CD14-positive monocyte (primary cell): ENCODE data around the gene CEP128. TPM values are rescaled to one million over a fixed set of nuclear protein-coding genes. Genes with fewer than 3 reads are reported as not detected.

Experiments
- DNase-seq, 3 donors: peaks; one replicate each; pipeline ENCODE4 v3.0.0-alpha.2; 2011 to 2022
- H2AFZ ChIP-seq: 2 replicates; pipeline ENCODE4 v1.6.0; 2012; ENCODE audit warnings: mild to moderate bottlenecking, low read depth, low read length, inconsistent platforms; ENCODE audit not compliant: insufficient read depth, poor library complexity, severe bottlenecking
- H3K27ac ChIP-seq, 2 donors: 1 replicate in 1 of 2; 2 replicates in 1 of 2; pipeline ENCODE4 v1.5.1; 2012 to 2013; ENCODE audit warnings: low read length in 2 of 2, control low read depth in 1 of 2, inconsistent platforms in 1 of 2, low read depth in 1 of 2, mild to moderate bottlenecking in 1 of 2
- H3K27me3 ChIP-seq, 2 donors: one replicate each; pipeline versions ENCODE4 v1.6.0 to v1.6.1; 2011 to 2013; ENCODE audit warnings: low read length in 2 of 2; ENCODE audit not compliant: control insufficient read depth in 2 of 2, insufficient read depth in 2 of 2
- H3K36me3 ChIP-seq, 2 donors: replicated peaks in 1 of 2; 1 replicate in 1 of 2; 2 replicates in 1 of 2; pipeline versions ENCODE4 v1.5.1 to v1.6.1; 2012 to 2013; ENCODE audit warnings: low read length in 2 of 2, control low read depth in 1 of 2, inconsistent platforms in 1 of 2, mild to moderate bottlenecking in 1 of 2; ENCODE audit not compliant: insufficient read depth in 2 of 2, control insufficient read depth in 1 of 2
- H3K4me1 ChIP-seq, 2 donors: 1 replicate in 1 of 2; 2 replicates in 1 of 2; pipeline versions ENCODE4 v1.5.1 to v1.6.1; 2012 to 2013; ENCODE audit warnings: low read length in 2 of 2, control low read depth in 1 of 2, inconsistent platforms in 1 of 2, mild to moderate bottlenecking in 1 of 2, moderate library complexity in 1 of 2; ENCODE audit not compliant: insufficient read depth in 2 of 2, control insufficient read depth in 1 of 2
- H3K4me2 ChIP-seq: replicated peaks from 2 replicates; pipeline ENCODE3; 2012; ENCODE audit warnings: low read length, moderate library complexity, mild to moderate bottlenecking; ENCODE audit not compliant: poor library complexity, severe bottlenecking; ENCODE audit errors: extremely low read depth
- H3K4me3 ChIP-seq, 3 experiments: fragments of 200-600 bp in 1 of 3; sonication (generic) in 1 of 3; replicated peaks in 1 of 3; 1 replicate in 2 of 3; 2 replicates in 1 of 3; pipeline ENCODE4 v1.5.1; 2011 to 2013; ENCODE audit warnings: low read length in 3 of 3, mild to moderate bottlenecking in 3 of 3, control low read depth in 2 of 3, low read depth in 2 of 3, inconsistent platforms in 1 of 3, moderate library complexity in 1 of 3
- H3K79me2 ChIP-seq: 2 replicates; pipeline ENCODE4 v1.6.0; 2012; ENCODE audit warnings: mild to moderate bottlenecking, control low read depth, inconsistent platforms, low read length, moderate library complexity; ENCODE audit not compliant: insufficient read depth
- H3K9ac ChIP-seq: 2 replicates; pipeline ENCODE4 v1.6.0; 2017; ENCODE audit warnings: low read length, mild to moderate bottlenecking; ENCODE audit not compliant: insufficient read depth, poor library complexity, severe bottlenecking
- H3K9me3 ChIP-seq, 2 donors: replicated peaks in 1 of 2; 1 replicate in 1 of 2; 2 replicates in 1 of 2; pipeline versions ENCODE4 v1.5.1 to v1.6.1; 2012 to 2013; ENCODE audit warnings: low read length in 2 of 2, control low read depth in 1 of 2; ENCODE audit not compliant: control insufficient read depth in 1 of 2, insufficient read depth in 1 of 2
- H4K20me1 ChIP-seq: 2 replicates; pipeline ENCODE4 v1.6.0; 2012; ENCODE audit warnings: mild to moderate bottlenecking, low read length, control low read depth, moderate library complexity; ENCODE audit not compliant: insufficient read depth
- H3K27ac Mint-ChIP-seq, 7 donors: one replicate each; pipeline ENCODE4 v1.8.0; 2020; ENCODE audit warnings: mild to moderate bottlenecking in 7 of 7, mixed read lengths in 7 of 7, moderate library complexity in 6 of 7, inconsistent platforms in 2 of 7
- H3K27me3 Mint-ChIP-seq, 3 donors: one replicate each; pipeline ENCODE4 v1.8.0; 2021 to 2022; ENCODE audit warnings: low read depth in 3 of 3, mild to moderate bottlenecking in 3 of 3, mixed read lengths in 3 of 3, moderate library complexity in 3 of 3, inconsistent platforms in 1 of 3
- H3K36me3 Mint-ChIP-seq, 2 donors: one replicate each; pipeline ENCODE4 v1.8.0; 2020; ENCODE audit warnings: mixed read lengths in 2 of 2, inconsistent platforms in 1 of 2, mild to moderate bottlenecking in 1 of 2
- H3K4me1 Mint-ChIP-seq: one replicate; pipeline ENCODE4 v1.8.0; 2020; ENCODE audit warnings: mild to moderate bottlenecking, mixed read lengths
- H3K4me3 Mint-ChIP-seq, 2 donors: one replicate each; pipeline ENCODE4 v1.8.0; 2020; ENCODE audit warnings: mild to moderate bottlenecking in 2 of 2, mixed read lengths in 2 of 2, moderate library complexity in 1 of 2
- H3K9me3 Mint-ChIP-seq, 7 donors: one replicate each; pipeline ENCODE4 v1.8.0; 2020 to 2022; ENCODE audit warnings: mixed read lengths in 7 of 7, mild to moderate bottlenecking in 6 of 7, moderate library complexity in 6 of 7, inconsistent platforms in 2 of 7
- intact Hi-C, 2 donors: fragments of 100-400 bp; cut with micrococcal nuclease; formaldehyde crosslinking; loops; one replicate each; pipeline versions ENCODE4 v1.15.0 to v1.15.1; 2023
- polyA plus RNA-seq, 3 donors: library from polyadenylated mRNA; depleted of rRNA in 1 of 3; unstranded in 2 of 3; stranded (reverse) in 1 of 3; fragments of 300-500 nt in 2 of 3; fragments of >200 nt in 1 of 3; fragmentation: Illumina TruSeq in 2 of 3; gene quantifications; 1 replicate in 2 of 3; 2 replicates in 1 of 3; pipeline ENCODE4 v1.2.3, GENCODE V29; 2012 to 2021
- TF ChIP-seq, protein P1 (sequence below): fragments of 200-600 bp; IDR thresholded peaks from one replicate; pipeline ENCODE4 v1.8.0; 2022; ENCODE audit warnings: antibody characterized with exemption, mild to moderate bottlenecking

The CEP128 gene
- polyA plus RNA-seq, 3 donors = 0.41 to 0.88 (median 0.62) TPM

DNA sequence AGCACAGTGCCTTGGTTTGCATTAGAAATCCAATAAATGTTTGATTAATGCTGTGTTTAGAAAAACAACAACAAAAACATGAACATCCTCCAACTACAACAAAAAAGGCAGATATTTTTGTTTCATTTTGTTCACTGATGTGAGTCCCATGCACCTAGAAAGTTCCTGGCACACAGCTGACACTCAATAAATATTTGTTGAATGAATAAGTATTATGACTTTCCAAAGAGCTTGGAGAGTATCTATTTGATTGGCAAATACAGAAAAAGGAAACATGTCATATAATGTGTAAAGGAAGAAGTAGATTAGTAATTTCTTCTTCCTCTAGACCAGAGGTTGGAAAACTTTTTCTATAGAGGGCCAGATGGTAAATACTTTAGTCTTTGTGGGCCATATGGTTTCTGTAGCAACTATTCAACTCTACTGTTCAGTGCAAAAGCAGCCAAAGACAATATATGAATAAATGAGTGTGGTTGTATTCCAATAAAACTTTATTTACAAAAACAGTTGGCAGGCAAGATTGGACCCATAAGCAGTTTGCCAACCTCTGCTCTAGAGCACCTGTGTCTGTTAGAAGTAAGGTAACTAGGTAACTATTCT, 417.9 kb downstream of the CEP128 start:
- H3K27ac ChIP-seq = no peak overlapping the region
- Mint-ChIP-seq H3K36me3 (peaks cover 16 to 24% of the 10 kb centered on the region in 2 donors), H3K4me3 (no peak overlapping the region), H3K27ac (no peak overlapping the region), H3K9me3 (peaks cover 0 to 5% (median 0%) of the 10 kb centered on the region in 7 donors), H3K4me1 (no peaks in the 10 kb centered on the region), H3K27me3 (no peaks in the 10 kb centered on the region)
- no peak for DNase-seq
- H3K36me3 ChIP-seq = peaks cover 0 to 29% of the 10 kb centered on the region in 2 donors
- H3K4me3 ChIP-seq = no peak overlapping the region
- no peaks in the 10 kb centered on the region for H3K27me3 ChIP-seq
- H3K9ac ChIP-seq = no peak overlapping the region
- no peaks in the 10 kb centered on the region for H4K20me1 ChIP-seq
- no peak overlapping the region for H3K4me2 ChIP-seq
- TF ChIP-seq, protein P1, sequence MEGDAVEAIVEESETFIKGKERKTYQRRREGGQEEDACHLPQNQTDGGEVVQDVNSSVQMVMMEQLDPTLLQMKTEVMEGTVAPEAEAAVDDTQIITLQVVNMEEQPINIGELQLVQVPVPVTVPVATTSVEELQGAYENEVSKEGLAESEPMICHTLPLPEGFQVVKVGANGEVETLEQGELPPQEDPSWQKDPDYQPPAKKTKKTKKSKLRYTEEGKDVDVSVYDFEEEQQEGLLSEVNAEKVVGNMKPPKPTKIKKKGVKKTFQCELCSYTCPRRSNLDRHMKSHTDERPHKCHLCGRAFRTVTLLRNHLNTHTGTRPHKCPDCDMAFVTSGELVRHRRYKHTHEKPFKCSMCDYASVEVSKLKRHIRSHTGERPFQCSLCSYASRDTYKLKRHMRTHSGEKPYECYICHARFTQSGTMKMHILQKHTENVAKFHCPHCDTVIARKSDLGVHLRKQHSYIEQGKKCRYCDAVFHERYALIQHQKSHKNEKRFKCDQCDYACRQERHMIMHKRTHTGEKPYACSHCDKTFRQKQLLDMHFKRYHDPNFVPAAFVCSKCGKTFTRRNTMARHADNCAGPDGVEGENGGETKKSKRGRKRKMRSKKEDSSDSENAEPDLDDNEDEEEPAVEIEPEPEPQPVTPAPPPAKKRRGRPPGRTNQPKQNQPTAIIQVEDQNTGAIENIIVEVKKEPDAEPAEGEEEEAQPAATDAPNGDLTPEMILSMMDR = no peak
- intact Hi-C loops = no loop called here
- H2AFZ ChIP-seq = no peak overlapping the region
- no peaks in the 10 kb centered on the region for H3K4me1 ChIP-seq
- no peaks in the 10 kb centered on the region for H3K9me3 ChIP-seq
- H3K79me2 ChIP-seq = no peaks in the 10 kb centered on the region

DNA sequence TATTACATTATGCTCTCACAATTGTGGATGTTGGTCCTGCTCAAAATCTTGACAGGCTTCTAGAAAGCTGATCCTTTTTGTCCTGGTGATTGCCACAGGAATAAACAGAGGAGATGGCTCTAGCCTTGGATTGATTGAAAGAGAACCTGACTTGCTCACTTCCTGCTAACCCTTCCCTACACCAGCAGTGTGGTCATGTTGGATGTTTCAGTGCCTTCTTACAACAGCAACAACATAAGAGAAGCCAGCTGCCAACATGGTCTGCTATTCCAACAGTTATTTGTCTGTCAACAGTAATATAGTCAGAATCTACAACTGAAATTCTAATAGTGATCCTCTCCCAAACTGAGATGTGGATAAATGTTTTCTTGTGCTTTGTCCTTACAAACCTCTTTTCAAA, 418.6 kb downstream of the CEP128 start:
- H3K27ac Mint-ChIP-seq = no peak overlapping the region

More for the DNA sequence above, 418.6 kb downstream of the CEP128 start:
- H3K9me3 ChIP-seq = no peaks in the 10 kb centered on the region
- no peaks in the 10 kb centered on the region for H3K79me2 ChIP-seq
- H3K27me3 Mint-ChIP-seq = no peaks in the 10 kb centered on the region
- H3K27ac ChIP-seq = no peak overlapping the region
- H3K4me3 Mint-ChIP-seq = no peak overlapping the region
- H2AFZ ChIP-seq = no peak overlapping the region
- no peaks in the 10 kb centered on the region for H3K4me1 ChIP-seq
- H3K9me3 Mint-ChIP-seq = peaks cover 0 to 5% (median 0%) of the 10 kb centered on the region in 7 donors
- no peaks in the 10 kb centered on the region for H3K4me1 Mint-ChIP-seq
- no peak overlapping the region for H3K4me2 ChIP-seq
- peaks cover 15 to 26% of the 10 kb centered on the region in 2 donors for H3K36me3 Mint-ChIP-seq
- intact Hi-C loops = no loop called here
- H3K27me3 ChIP-seq = no peaks in the 10 kb centered on the region
- TF ChIP-seq, protein P1 = no peak
- H3K9ac ChIP-seq = no peak overlapping the region
- H3K4me3 ChIP-seq = no peak overlapping the region
- no peak for DNase-seq
- peaks cover 0 to 29% of the 10 kb centered on the region in 2 donors for H3K36me3 ChIP-seq
- H4K20me1 ChIP-seq = no peaks in the 10 kb centered on the region
